H9 (cell line): ENCODE results near the gene TM9SF3. TPM values are rescaled to one million over a fixed set of nuclear protein-coding genes. Genes with fewer than 3 reads are reported as not detected.

Experiments
- DNase-seq: peaks from one replicate; pipeline ENCODE4 v3.0.0-alpha.2; 2017
- H2AFZ ChIP-seq: one replicate; pipeline ENCODE4 v1.6.1; 2013; ENCODE audit warnings: mild to moderate bottlenecking, low read length, control low read depth, moderate library complexity
- H2AK5ac ChIP-seq: 2 replicates; pipeline ENCODE4 v1.6.1; 2013; ENCODE audit warnings: low read length, control low read depth, mixed read lengths; ENCODE audit not compliant: insufficient read length
- H2BK120ac ChIP-seq: one replicate; pipeline ENCODE4 v1.6.1; 2013; ENCODE audit warnings: low read depth, mild to moderate bottlenecking, low read length, control low read depth, inconsistent platforms; ENCODE audit not compliant: poor library complexity, severe bottlenecking
- H2BK12ac ChIP-seq: 2 replicates; pipeline ENCODE4 v1.6.1; 2013; ENCODE audit warnings: low read length, control low read depth, mixed read lengths, low read depth; ENCODE audit not compliant: insufficient read length
- H2BK15ac ChIP-seq: 2 replicates; pipeline ENCODE4 v1.6.1; 2013; ENCODE audit warnings: low read depth, low read length, control low read depth
- H2BK20ac ChIP-seq: one replicate; pipeline ENCODE4 v1.6.1; 2013; ENCODE audit warnings: low read depth, mild to moderate bottlenecking, low read length, control low read depth, inconsistent platforms; ENCODE audit not compliant: poor library complexity, severe bottlenecking
- H2BK5ac ChIP-seq: 2 replicates; pipeline ENCODE4 v1.6.1; 2013; ENCODE audit warnings: low read length, control low read depth, mixed read lengths; ENCODE audit not compliant: insufficient read length
- H3K14ac ChIP-seq: 2 replicates; pipeline ENCODE4 v1.6.1; 2013; ENCODE audit warnings: low read length, control low read depth; ENCODE audit not compliant: insufficient read depth
- H3K18ac ChIP-seq: 2 replicates; pipeline ENCODE4 v1.6.1; 2013; ENCODE audit warnings: low read depth, mild to moderate bottlenecking, mixed read lengths, low read length, control low read depth; ENCODE audit not compliant: insufficient read length
- H3K23ac ChIP-seq: 2 replicates; pipeline ENCODE4 v1.6.1; 2013; ENCODE audit warnings: low read length, control low read depth, mixed read lengths, low read depth; ENCODE audit not compliant: insufficient read length
- H3K23me2 ChIP-seq: 2 replicates; pipeline ENCODE4 v1.6.1; 2013; ENCODE audit warnings: low read depth, mild to moderate bottlenecking, mixed read lengths, low read length, control low read depth; ENCODE audit not compliant: insufficient read length, poor library complexity, severe bottlenecking
- H3K27ac ChIP-seq: 2 replicates; pipeline ENCODE4 v1.5.1; 2013; ENCODE audit warnings: low read length, control low read depth, mixed read lengths, low read depth; ENCODE audit not compliant: insufficient read length
- H3K27me3 ChIP-seq: 2 replicates; pipeline ENCODE4 v1.6.1; 2013; ENCODE audit warnings: low read length, control low read depth, inconsistent platforms; ENCODE audit not compliant: insufficient read depth
- H3K4ac ChIP-seq: 2 replicates; pipeline ENCODE4 v1.6.1; 2013; ENCODE audit warnings: low read depth, mild to moderate bottlenecking, control low read depth, inconsistent platforms, low read length, moderate library complexity
- H3K4me1 ChIP-seq: 2 replicates; pipeline ENCODE4 v1.6.1; 2013; ENCODE audit warnings: low read length, control low read depth, inconsistent platforms; ENCODE audit not compliant: insufficient read depth
- H3K4me2 ChIP-seq: 2 replicates; pipeline ENCODE4 v1.6.1; 2013; ENCODE audit warnings: low read length, control low read depth, mixed read lengths; ENCODE audit not compliant: insufficient read length, insufficient read depth
- H3K56ac ChIP-seq: 2 replicates; pipeline ENCODE4 v1.6.1; 2013; ENCODE audit warnings: low read depth, mild to moderate bottlenecking, mixed read lengths, low read length, control low read depth; ENCODE audit not compliant: insufficient read length
- H3K79me1 ChIP-seq: 2 replicates; pipeline ENCODE4 v1.6.1; 2013; ENCODE audit warnings: low read depth, mild to moderate bottlenecking, moderate library complexity, low read length, control low read depth, inconsistent platforms; ENCODE audit not compliant: insufficient read depth, poor library complexity, severe bottlenecking
- H3K79me2 ChIP-seq: 2 replicates; pipeline ENCODE4 v1.6.1; 2013; ENCODE audit warnings: low read length, control low read depth, inconsistent platforms; ENCODE audit not compliant: insufficient read depth
- H3K9ac ChIP-seq: 2 replicates; pipeline ENCODE4 v1.6.1; 2013; ENCODE audit warnings: low read length, control low read depth, mixed read lengths; ENCODE audit not compliant: insufficient read length; ENCODE audit errors: extremely low read depth
- H3K9me3 ChIP-seq: one replicate; pipeline ENCODE4 v1.6.1; 2013; ENCODE audit warnings: low read depth, low read length, inconsistent platforms; ENCODE audit not compliant: control insufficient read depth
- H3T11ph ChIP-seq: one replicate; pipeline ENCODE4 v1.6.1; 2013; ENCODE audit warnings: mild to moderate bottlenecking, low read length, control low read depth, inconsistent platforms
- H4K20me1 ChIP-seq: one replicate; pipeline ENCODE4 v1.6.1; 2013; ENCODE audit not compliant: control insufficient read depth, insufficient read length, insufficient read depth
- H4K5ac ChIP-seq: 2 replicates; pipeline ENCODE4 v1.6.1; 2013; ENCODE audit warnings: low read depth, mild to moderate bottlenecking, mixed read lengths, low read length, control low read depth; ENCODE audit not compliant: insufficient read length
- H4K8ac ChIP-seq: replicated peaks from 2 replicates; pipeline ENCODE4 v1.6.1; 2013; ENCODE audit warnings: low read length, control low read depth, mixed read lengths, low read depth; ENCODE audit not compliant: insufficient read length
- H4K91ac ChIP-seq: 2 replicates; pipeline ENCODE4 v1.6.1; 2013; ENCODE audit warnings: low read depth, mild to moderate bottlenecking, moderate library complexity, mixed read lengths, low read length, control low read depth; ENCODE audit not compliant: insufficient read length
- H3K27ac Mint-ChIP-seq, 3 experiments: 2 replicates in 2 of 3; 3 replicates in 1 of 3; pipeline ENCODE4 v1.8.0; 2020 to 2021; ENCODE audit warnings: mixed read lengths in 3 of 3, mild to moderate bottlenecking in 1 of 3, moderate library complexity in 1 of 3
- H3K27me3 Mint-ChIP-seq: 2 replicates; pipeline ENCODE4 v1.8.0; 2021; ENCODE audit warnings: low read depth, mild to moderate bottlenecking, moderate library complexity, mixed read lengths
- H3K36me3 Mint-ChIP-seq, 3 experiments: 2 replicates in 2 of 3; 3 replicates in 1 of 3; pipeline ENCODE4 v1.8.0; 2020 to 2021; ENCODE audit warnings: low read depth in 3 of 3, mixed read lengths in 3 of 3; ENCODE audit not compliant: insufficient read depth in 1 of 3
- H3K4me1 Mint-ChIP-seq, 2 experiments: 2 replicates each; pipeline ENCODE4 v1.8.0; 2020; ENCODE audit warnings: mixed read lengths in 2 of 2
- H3K4me3 Mint-ChIP-seq, 2 experiments: 2 replicates in 1 of 2; 3 replicates in 1 of 2; pipeline ENCODE4 v1.8.0; 2020 to 2021; ENCODE audit warnings: mild to moderate bottlenecking in 2 of 2, mixed read lengths in 2 of 2, moderate library complexity in 1 of 2
- H3K9me3 Mint-ChIP-seq, 2 experiments: 2 replicates in 1 of 2; 3 replicates in 1 of 2; pipeline ENCODE4 v1.8.0; 2020; ENCODE audit warnings: mild to moderate bottlenecking in 2 of 2, mixed read lengths in 2 of 2, moderate library complexity in 1 of 2
- CTCF ChIP-seq: fragments of 200-600 bp; sonication (generic); conservative IDR thresholded peaks from 3 replicates; pipeline ENCODE4 v1.8.0; 2021; ENCODE audit warnings: antibody characterized with exemption, mild to moderate bottlenecking
- WGBS: extraction: QIAGEN DNeasy Blood & Tissue Kit; methylation state at CpG from one replicate; pipeline ENCODE4 v1.1.7; 2013; ENCODE audit warnings: missing lambda C conversion rate, low lambda C conversion rate, mixed read lengths; ENCODE audit not compliant: insufficient read length; ENCODE audit errors: extremely low coverage; 5-methylcytosine and 5-hydroxymethylcytosine counted together
- total RNA-seq: library from RNA; stranded (reverse); gene quantifications from 2 replicates; pipeline ENCODE4 v1.2.1, GENCODE V29; 2021

TM9SF3 gene
- total RNA-seq, 1 experiment from 2014 or later: 120 TPM

GRCh38 chr10:96596422-96597407 is 9.9 kb upstream of the TM9SF3 start:
- H3K23me2 ChIP-seq: no peaks in the 10 kb centered on the region
- H3K27me3 Mint-ChIP-seq: no peaks in the 10 kb centered on the region
- peaks cover 4 to 5% of the 10 kb centered on the region in 2 experiments; a peak in 3 of 4 replicates for H3K4me1 Mint-ChIP-seq
- no peak overlapping the region for H3K4me3 Mint-ChIP-seq
- H3K27ac Mint-ChIP-seq: no peak overlapping the region; a peak in 1 of 7 replicates
- no peak overlapping the region for H2BK12ac ChIP-seq
- no peak overlapping the region for H3K56ac ChIP-seq
- no peak overlapping the region for H3K23ac ChIP-seq
- no peak for DNase-seq
- H3K14ac ChIP-seq: no peak overlapping the region
- H3K27ac ChIP-seq: no peak overlapping the region
- TF ChIP-seq CTCF: no peak
- H3K79me2 ChIP-seq: no peaks in the 10 kb centered on the region
- no peaks in the 10 kb centered on the region for H4K20me1 ChIP-seq
- no CpG with 5 or more reads among the region's 1 CpG for WGBS
- no peak overlapping the region for H2BK120ac ChIP-seq
- H3T11ph ChIP-seq: no peak overlapping the region
- no peak overlapping the region for H4K5ac ChIP-seq
- H2BK15ac ChIP-seq: no peak overlapping the region
- no peaks in the 10 kb centered on the region for H3K9me3 Mint-ChIP-seq
- no peak overlapping the region for H3K9ac ChIP-seq
- no peaks in the 10 kb centered on the region for H3K36me3 Mint-ChIP-seq
- H3K27me3 ChIP-seq: no peaks in the 10 kb centered on the region
- H3K79me1 ChIP-seq: no peaks in the 10 kb centered on the region
- no peak overlapping the region for H4K91ac ChIP-seq
- H3K9me3 ChIP-seq: no peaks in the 10 kb centered on the region
- no peak overlapping the region for H2BK20ac ChIP-seq
- no peak overlapping the region for H2AFZ ChIP-seq
- H3K4me1 ChIP-seq: no peaks in the 10 kb centered on the region
- H3K4ac ChIP-seq: no peak overlapping the region
- H2AK5ac ChIP-seq: no peak overlapping the region
- no peak overlapping the region for H4K8ac ChIP-seq
- H2BK5ac ChIP-seq: no peak overlapping the region
- no peak overlapping the region for H3K18ac ChIP-seq
- no peak overlapping the region for H3K4me2 ChIP-seq
